IMR-90 (cell line): Measurements from ENCODE around the gene ADAMTS14. TPM values are rescaled to one million over a fixed set of nuclear protein-coding genes. Genes with fewer than 3 reads are reported as not detected.

Experiments used
- ATAC-seq: fragments of 200-7000 bp; cut with Tn5 transposase; 2 replicates; pipeline ENCODE4 v1.9.1; 2020; ENCODE audit warnings: low read depth, mild to moderate bottlenecking, moderate library complexity
- BruUV-seq: library from RNA; stranded (reverse); fragments of 400-500 nt; replicated peaks from 2 replicates; lab custom pipeline; 2021; lab: Mats Ljungman, UMichigan
- CTCF ChIA-PET: fragments of 300-600 bp; formaldehyde crosslinking; extraction: SDS; loops from one replicate; lab custom pipeline; 2021; ENCODE audit warnings: antibody characterized with exemption; lab: Yijun Ruan, JAX
- POLR2A ChIA-PET: fragments of 300-600 bp; sonication (Branson Sonifier 250); formaldehyde crosslinking; loops from one replicate; lab custom pipeline; 2022; ENCODE audit warnings: antibody characterized with exemption; ENCODE audit not compliant: unreplicated experiment; lab: Charles Lee
- DNase-seq: peaks from one replicate; pipeline ENCODE4 v3.0.0; 2013
- H2AFZ ChIP-seq: replicated peaks from 2 replicates; pipeline ENCODE3; 2013; ENCODE audit warnings: low read length, mild to moderate bottlenecking; ENCODE audit not compliant: poor library complexity
- H2AK5ac ChIP-seq: 2 replicates; pipeline ENCODE4 v1.6.1; 2013; ENCODE audit warnings: low read depth, low read length, inconsistent platforms
- H2AK9ac ChIP-seq: replicated peaks from 2 replicates; pipeline ENCODE3; 2013; ENCODE audit warnings: mild to moderate bottlenecking, low read depth, low read length, moderate library complexity; ENCODE audit not compliant: poor library complexity
- H2BK120ac ChIP-seq: 2 replicates; pipeline ENCODE4 v1.6.1; 2013; ENCODE audit warnings: low read depth, low read length, inconsistent platforms
- H2BK15ac ChIP-seq: 3 replicates; pipeline ENCODE4 v1.6.1; 2013; ENCODE audit warnings: low read depth, low read length, inconsistent platforms
- H2BK20ac ChIP-seq: 2 replicates; pipeline ENCODE4 v1.6.1; 2013; ENCODE audit warnings: low read depth, mild to moderate bottlenecking, inconsistent platforms, low read length, moderate library complexity
- H2BK5ac ChIP-seq: 2 replicates; pipeline ENCODE4 v1.6.1; 2013; ENCODE audit warnings: mild to moderate bottlenecking, low read depth, low read length, inconsistent platforms; ENCODE audit not compliant: poor library complexity, severe bottlenecking
- H3K14ac ChIP-seq: replicated peaks from 2 replicates; pipeline ENCODE4 v1.6.1; 2013; ENCODE audit warnings: low read depth, low read length, inconsistent platforms
- H3K18ac ChIP-seq: 2 replicates; pipeline ENCODE4 v1.6.1; 2013; ENCODE audit warnings: low read depth, low read length, control low read depth
- H3K23ac ChIP-seq: 2 replicates; pipeline ENCODE4 v1.6.1; 2013; ENCODE audit warnings: low read depth, low read length, inconsistent platforms
- H3K27ac ChIP-seq: 2 replicates; pipeline ENCODE4 v1.5.1; 2013; ENCODE audit warnings: mild to moderate bottlenecking, control low read depth, low read length; ENCODE audit not compliant: insufficient read depth
- H3K27me3 ChIP-seq: 2 replicates; pipeline ENCODE4 v1.6.1; 2013; ENCODE audit warnings: low read length; ENCODE audit not compliant: control insufficient read depth, insufficient read depth
- H3K36me3 ChIP-seq: 2 replicates; pipeline ENCODE4 v1.6.1; 2013; ENCODE audit warnings: low read length, mixed read lengths; ENCODE audit not compliant: control insufficient read depth, insufficient read depth
- H3K4ac ChIP-seq: 2 replicates; pipeline ENCODE4 v1.6.1; 2013; ENCODE audit warnings: low read depth, low read length, inconsistent platforms
- H3K4me1 ChIP-seq: 2 replicates; pipeline ENCODE4 v1.6.1; 2013; ENCODE audit warnings: low read length, mixed read lengths; ENCODE audit not compliant: control insufficient read depth, insufficient read depth
- H3K4me2 ChIP-seq: 2 replicates; pipeline ENCODE4 v1.6.1; 2013; ENCODE audit warnings: low read depth, mild to moderate bottlenecking, control low read depth, low read length, moderate library complexity
- H3K4me3 ChIP-seq: 2 replicates; pipeline ENCODE4 v1.5.1; 2013; ENCODE audit warnings: low read depth, mild to moderate bottlenecking, control low read depth, low read length, moderate library complexity; ENCODE audit not compliant: insufficient read depth
- H3K56ac ChIP-seq: 2 replicates; pipeline ENCODE4 v1.6.1; 2013; ENCODE audit warnings: low read length, inconsistent platforms; ENCODE audit not compliant: insufficient read depth; ENCODE audit errors: extremely low read depth
- H3K79me1 ChIP-seq, 2 experiments: 2 replicates each; pipeline ENCODE4 v1.6.1; 2013; ENCODE audit warnings: low read length in 2 of 2, inconsistent platforms in 1 of 2, low read depth in 1 of 2
- H3K9ac ChIP-seq: 2 replicates; pipeline ENCODE4 v1.6.1; 2013; ENCODE audit warnings: low read depth, low read length, control low read depth
- H3K9me1 ChIP-seq: 2 replicates; pipeline ENCODE4 v1.6.1; 2013; ENCODE audit warnings: low read length, inconsistent platforms; ENCODE audit not compliant: insufficient read depth
- H3K9me3 ChIP-seq: 2 replicates; pipeline ENCODE4 v1.6.1; 2013; ENCODE audit warnings: low read length; ENCODE audit not compliant: control insufficient read depth, insufficient read depth
- H4K20me1 ChIP-seq: 2 replicates; pipeline ENCODE4 v1.6.1; 2013; ENCODE audit warnings: low read length, inconsistent platforms; ENCODE audit not compliant: insufficient read depth
- H4K5ac ChIP-seq: 2 replicates; pipeline ENCODE4 v1.6.1; 2013; ENCODE audit warnings: mild to moderate bottlenecking, low read depth, low read length, control low read depth
- H4K8ac ChIP-seq, 2 experiments: 2 replicates each; pipeline ENCODE4 v1.6.1; 2013; ENCODE audit warnings: low read depth in 2 of 2, low read length in 2 of 2, control low read depth in 1 of 2, inconsistent platforms in 1 of 2
- H4K91ac ChIP-seq: 2 replicates; pipeline ENCODE4 v1.6.1; 2013; ENCODE audit warnings: low read depth, low read length, inconsistent platforms; ENCODE audit not compliant: insufficient read depth
- CEBPB ChIP-seq: IDR thresholded peaks from 2 replicates; pipeline ENCODE4 v1.6.1; 2012; ENCODE audit warnings: low read depth, low read length, improper control_type of control experiment
- ELK1 ChIP-seq: fragments of 150-350 bp; IDR thresholded peaks from 2 replicates; pipeline ENCODE4 v1.6.1; 2016; ENCODE audit warnings: low read depth, mild to moderate bottlenecking, low read length, moderate library complexity, borderline replicate concordance
- MAZ ChIP-seq: IDR thresholded peaks from 2 replicates; pipeline ENCODE4 v1.6.1; 2012; ENCODE audit warnings: low read depth, mild to moderate bottlenecking, low read length, improper control_type of control experiment, moderate library complexity, borderline replicate concordance
- POLR2A ChIP-seq: IDR thresholded peaks from 2 replicates; pipeline ENCODE4 v1.6.1; 2012; ENCODE audit warnings: mild to moderate bottlenecking, low read depth, low read length
- RAD21 ChIP-seq: IDR thresholded peaks from 2 replicates; pipeline ENCODE4 v1.6.1; 2012; ENCODE audit warnings: low read length, improper control_type of control experiment
- RCOR1 ChIP-seq: IDR thresholded peaks from 2 replicates; pipeline ENCODE4 v1.6.1; 2012; ENCODE audit warnings: mild to moderate bottlenecking, low read length, improper control_type of control experiment; ENCODE audit not compliant: insufficient replicate concordance
- RFX5 ChIP-seq: IDR thresholded peaks from 2 replicates; pipeline ENCODE4 v1.8.0; 2012; ENCODE audit warnings: low read depth, mild to moderate bottlenecking, low read length, moderate library complexity
- SMC3 ChIP-seq: fragments of 150-350 bp; IDR thresholded peaks from 2 replicates; pipeline ENCODE4 v1.6.1; 2016; ENCODE audit warnings: low read depth, mild to moderate bottlenecking, antibody characterized with exemption, low read length, moderate library complexity
- WGBS, 2 experiments: methylation state at CpG; one replicate each; pipeline versions ENCODE4 v1.1.5 to v1.1.7; 2013; ENCODE audit warnings: missing lambda C conversion rate in 2 of 2; ENCODE audit not compliant: insufficient read length in 1 of 2; ENCODE audit errors: extremely low coverage in 2 of 2; 5-methylcytosine and 5-hydroxymethylcytosine counted together
- dilution Hi-C: fragments of 300-500 bp; cut with HindIII; formaldehyde crosslinking; loops from one replicate; pipeline ENCODE4 v1.14.3; 2018; ENCODE audit warnings: low sequenced_read_pairs; ENCODE audit not compliant: unreplicated experiment
- in situ Hi-C: fragments of 300-500 bp; cut with MboI; formaldehyde crosslinking; loops from 3 replicates; pipeline ENCODE4 v1.14.3; 2019; ENCODE audit warnings: low sequenced_read_pairs, inconsistent platforms, mixed read lengths
- intact Hi-C: fragments of 100-400 bp; cut with micrococcal nuclease; formaldehyde crosslinking; loops from 2 replicates; pipeline ENCODE4 v1.10.0; 2022
- polyA plus RNA-seq, 3 experiments: library from polyadenylated mRNA; depleted of rRNA; stranded (reverse); fragments of >200 nt; gene quantifications; 2 replicates each; pipeline ENCODE4 v1.2.3, GENCODE V29; 2012; ENCODE audit warnings: low replicate concordance in 1 of 3
- total RNA-seq: library from RNA; depleted of rRNA; stranded (reverse); fragments of >200 nt; gene quantifications from 2 replicates; pipeline ENCODE4 v1.2.3, GENCODE V29; 2012

Gene ADAMTS14
- total and polyA plus RNA-seq, 2 of the 4 experiments (the other 2 are of a cell fraction), result under 0.01 to 0.31 TPM

DNA sequence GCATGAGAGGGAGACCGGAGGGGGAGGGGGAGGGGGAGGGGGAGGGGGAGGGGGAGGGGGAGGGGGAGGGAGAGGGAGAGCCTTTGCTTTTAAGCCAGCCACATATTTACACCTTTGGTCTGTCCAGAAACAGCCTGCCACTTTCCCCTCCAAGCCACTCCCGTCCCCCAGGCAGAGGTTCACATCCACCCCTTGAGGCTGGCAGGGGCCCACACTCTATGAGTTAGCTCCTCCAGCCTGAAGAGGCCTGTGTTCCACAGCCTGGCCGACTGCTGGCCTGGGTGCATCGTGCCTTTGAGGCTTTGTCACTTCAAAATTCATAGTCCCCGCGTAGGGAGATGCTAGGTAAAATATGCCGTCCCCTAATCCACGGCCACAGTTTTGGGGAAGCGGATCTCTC lies 16.5 kb downstream of the ADAMTS14 start:
- H2BK120ac ChIP-seq, result no peak overlapping the region
- no peak overlapping the region for H4K91ac ChIP-seq
- no TSS peak for BruUV-seq
- H2AK9ac ChIP-seq, result no peak overlapping the region
- WGBS, 2 experiments, result 93% methylated on average over 3 of the region's 9 CpGs; no CpG with 5 or more reads in 1 of the 2 experiments
- no peak overlapping the region for H4K8ac ChIP-seq
- H2BK5ac ChIP-seq, result no peak overlapping the region
- no peak overlapping the region for H2AK5ac ChIP-seq
- no peak overlapping the region for H3K56ac ChIP-seq
- H3K18ac ChIP-seq, result no peak overlapping the region
- H3K9me3 ChIP-seq, result no peaks in the 10 kb centered on the region
- TF ChIP-seq ELK1 (no peak), RFX5 (no peak), RAD21 (no peak), SMC3 (no peak), CEBPB (no peak), POLR2A (no peak), RCOR1 (no peak), MAZ (no peak)
- no peak overlapping the region for H4K5ac ChIP-seq
- no peak overlapping the region for H3K4me2 ChIP-seq
- no peak for ATAC-seq
- peaks cover 22% of the 10 kb centered on the region for H3K27me3 ChIP-seq
- DNase-seq, result no peak
- in situ Hi-C loops, result no loop called here
- no peaks in the 10 kb centered on the region for H3K36me3 ChIP-seq
- intact Hi-C loops, result no loop called here
- ChIA-PET POLR2A (no interaction called here), CTCF (no interaction called here)
- H3K23ac ChIP-seq, result no peak overlapping the region
- dilution Hi-C loops, result no loop called here
- H3K9ac ChIP-seq, result no peak overlapping the region
- no peak overlapping the region for H3K4ac ChIP-seq
- no peak overlapping the region for H2BK20ac ChIP-seq
- no peak overlapping the region for H3K27ac ChIP-seq
- peaks cover 6% of the 10 kb centered on the region; the same call in 1 of the 2 replicates for H3K4me1 ChIP-seq
- H2BK15ac ChIP-seq, result no peak overlapping the region
- H3K14ac ChIP-seq, result no peak overlapping the region
- H3K4me3 ChIP-seq, result no peak overlapping the region
- no peaks in the 10 kb centered on the region for H3K79me1 ChIP-seq
- H3K9me1 ChIP-seq, result peaks cover 5% of the 10 kb centered on the region; the same call in 1 of the 2 replicates
- H2AFZ ChIP-seq, result no peak overlapping the region
- H4K20me1 ChIP-seq, result no peaks in the 10 kb centered on the region
